ENCODE measurements around the gene CNTN1.

Gene CNTN1

DNA sequence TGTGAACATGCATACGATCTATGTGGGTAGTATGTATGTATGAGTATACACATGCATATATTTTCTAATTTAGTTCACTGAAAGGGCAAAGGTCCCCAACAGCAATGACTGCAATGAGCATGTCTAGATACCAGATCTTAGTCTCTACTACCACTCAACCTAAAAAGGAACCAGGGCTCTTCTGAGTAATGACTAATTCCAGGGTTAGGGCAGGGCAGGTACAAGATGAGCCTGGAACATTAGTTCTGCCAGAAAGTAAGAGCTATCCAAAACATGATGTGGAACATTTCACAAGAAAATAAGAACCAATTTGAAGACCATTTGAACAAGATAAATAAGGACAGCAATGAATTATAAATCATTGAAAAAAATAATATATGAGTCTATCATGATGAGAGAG is 404.6 kb downstream of the CNTN1 start:
- TF ChIP-seq CTCF (conservative IDR thresholded peaks at IDR 0.05; ENCODE audit: low read depth) = no peak
- CTCF ChIA-PET = interaction anchor here (0.7 kb wide), 1 partner anchor 90 kb away, joined by 4 read pairs; no protein-coding TSS in a partner anchor
- POLR2A ChIA-PET (ENCODE audit: low non-redundant PET) = no interaction called here
- no peak overlapping the region for H3K27ac ChIP-seq
- no peak for DNase-seq (ENCODE audit: low spot score)

- ChIA-PET POLR2A (ENCODE audit: low non-redundant PET) (no interaction called here), CTCF (interaction anchor here (0.5 kb wide), 1 partner anchor 110 kb away, joined by 3 read pairs; no protein-coding TSS in a partner anchor)
- TF ChIP-seq CTCF (conservative IDR thresholded peaks at IDR 0.05; ENCODE audit: low read depth) = no peak
- H3K27ac ChIP-seq = no peak overlapping the region
- DNase-seq (ENCODE audit: low spot score) = no peak
These were observed 408.3 kb downstream of the CNTN1 start for GRCh38 chr12:41100572-41100971.

- TF ChIP-seq CTCF (conservative IDR thresholded peaks at IDR 0.05; ENCODE audit: low read depth) = no peak
- no peak for DNase-seq (ENCODE audit: low spot score)
- no peak overlapping the region for H3K27ac ChIP-seq
- CTCF ChIA-PET = no interaction called here
- POLR2A ChIA-PET (ENCODE audit: low non-redundant PET) = no interaction called here
These were observed 409.6 kb downstream of the CNTN1 start for GRCh38 chr12:41101806-41102205.

DNA sequence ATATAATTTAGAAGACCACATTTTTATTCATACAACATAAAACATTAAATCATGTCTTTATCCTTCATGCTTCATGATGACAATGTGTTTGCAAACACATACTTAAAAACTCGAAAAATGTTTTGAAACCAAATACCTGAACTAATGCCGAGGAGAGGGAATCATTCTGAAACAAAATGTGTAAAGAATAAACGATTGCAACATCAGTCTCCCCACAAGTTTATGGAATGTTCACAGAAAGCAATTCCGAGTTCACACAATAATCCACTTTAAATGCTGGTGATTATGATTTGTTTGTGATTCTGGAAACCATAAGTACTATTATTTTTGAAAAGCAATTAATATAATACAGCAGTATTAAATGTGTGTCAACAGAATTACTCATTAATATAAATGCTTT is 411.4 kb downstream of the CNTN1 start:
- H3K27ac ChIP-seq = no peak overlapping the region
- no peak for DNase-seq (ENCODE audit: low spot score)
- ChIA-PET POLR2A (ENCODE audit: low non-redundant PET) (no interaction called here), CTCF (no interaction called here)
- TF ChIP-seq CTCF (conservative IDR thresholded peaks at IDR 0.05; ENCODE audit: low read depth) = no peak

- POLR2A ChIA-PET (ENCODE audit: low non-redundant PET) = no interaction called here
- no peak for TF ChIP-seq CTCF (conservative IDR thresholded peaks at IDR 0.05; ENCODE audit: low read depth)
- CTCF ChIA-PET = no interaction called here
These were observed 414.1 kb downstream of the CNTN1 start for GRCh38 chr12:41106315-41106714.

DNA sequence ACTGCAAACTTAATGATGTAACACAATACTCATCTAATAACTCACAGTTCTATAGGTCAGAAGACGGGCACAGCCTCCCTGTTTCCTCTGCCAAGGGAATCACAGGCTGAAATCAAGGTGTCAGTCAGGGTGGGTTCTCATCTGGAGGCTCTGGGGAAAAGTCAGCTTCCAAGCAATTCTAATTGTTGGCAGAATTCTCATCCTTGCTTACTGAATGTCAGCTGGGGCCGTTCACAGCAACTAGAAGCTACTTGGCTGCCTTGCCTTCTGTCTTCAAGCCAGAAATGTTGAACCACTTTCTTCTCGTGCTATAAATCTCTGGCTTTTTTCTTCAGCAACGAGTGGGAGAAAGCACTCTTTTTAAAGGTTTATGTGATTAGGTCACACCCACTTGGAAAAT is 415.8 kb downstream of the CNTN1 start:
- CTCF ChIA-PET = no interaction called here
- no peak for TF ChIP-seq CTCF (conservative IDR thresholded peaks at IDR 0.05; ENCODE audit: low read depth)
- no peak overlapping the region for H3K27ac ChIP-seq
- POLR2A ChIA-PET (ENCODE audit: low non-redundant PET) = no interaction called here
- no peak for DNase-seq (ENCODE audit: low spot score)

More at GRCh38 chr12:41106315-41106714, 414.1 kb downstream of the CNTN1 start:
- DNase-seq (ENCODE audit: low spot score) = no peak
- no peak overlapping the region for H3K27ac ChIP-seq

DNA sequence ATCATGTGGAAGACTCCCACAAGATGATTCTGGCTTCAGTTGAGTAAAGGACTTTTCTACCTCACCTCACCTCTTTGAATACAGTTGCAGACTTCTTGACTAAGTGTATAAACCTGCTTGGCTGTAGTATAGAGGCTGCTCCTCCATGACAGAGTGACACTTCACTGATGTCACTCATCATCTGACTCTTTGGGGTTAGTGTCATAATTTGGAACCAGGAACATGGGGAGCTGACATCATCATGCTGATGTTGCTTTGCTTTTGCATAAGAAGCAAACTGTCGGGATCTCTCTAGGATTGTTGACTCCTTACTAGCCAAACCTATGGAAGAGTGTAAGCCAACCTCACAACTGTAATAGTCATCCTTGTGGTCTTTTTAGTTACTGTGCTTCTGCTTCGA is 420.7 kb downstream of the CNTN1 start:
- H3K27ac ChIP-seq = no peak overlapping the region
- POLR2A ChIA-PET (ENCODE audit: low non-redundant PET) = no interaction called here
- CTCF ChIA-PET = no interaction called here
- no peak for TF ChIP-seq CTCF (conservative IDR thresholded peaks at IDR 0.05; ENCODE audit: low read depth)
- no peak for DNase-seq (ENCODE audit: low spot score)
